GM21381 (cell line): Measurements from ENCODE around the gene SP140.
"Not testable (repeated sequence)": the region's sequence is repeated elsewhere in the genome, so short reads cannot be mapped to it uniquely, and the experiment has no call there.

Experiments
- ATAC-seq: cut with Tn5 transposase; IDR thresholded peaks from one replicate; pipeline ENCODE4 v1.9.1; 2021; ENCODE audit warnings: mild to moderate bottlenecking, moderate library complexity; ENCODE audit not compliant: unreplicated experiment

Gene SP140

GRCh38 chr2:230224458-230224857, 1.1 kb upstream of the SP140 start:
- ATAC-seq: no peak

- peak; percentile 71 for ATAC-seq
Observed at GRCh38 chr2:230226051-230226551, 565 bp downstream of the SP140 start.

DNA sequence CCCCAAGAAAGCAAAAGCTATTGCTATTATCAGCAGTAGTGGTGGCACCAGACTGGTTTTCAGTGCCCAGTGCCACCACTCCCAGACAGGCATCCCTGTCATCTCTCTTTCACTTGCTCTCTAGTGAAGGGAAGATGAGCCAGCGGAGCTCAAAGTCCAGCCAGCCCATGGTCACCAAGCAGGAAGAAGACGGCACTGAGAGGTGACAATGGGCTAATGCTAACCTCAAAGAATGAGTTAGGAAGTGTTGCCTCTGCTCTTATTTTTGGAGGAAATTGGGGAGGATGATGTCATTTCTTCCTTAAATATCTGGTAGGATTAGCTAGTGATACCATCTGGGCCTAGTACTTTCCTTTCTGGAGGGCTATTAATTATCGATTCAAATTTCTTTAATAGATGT, 1.7 kb downstream of the SP140 start:
- no peak for ATAC-seq

GRCh38 chr2:230230087-230230486, 4.6 kb downstream of the SP140 start:
- ATAC-seq: no peak

DNA sequence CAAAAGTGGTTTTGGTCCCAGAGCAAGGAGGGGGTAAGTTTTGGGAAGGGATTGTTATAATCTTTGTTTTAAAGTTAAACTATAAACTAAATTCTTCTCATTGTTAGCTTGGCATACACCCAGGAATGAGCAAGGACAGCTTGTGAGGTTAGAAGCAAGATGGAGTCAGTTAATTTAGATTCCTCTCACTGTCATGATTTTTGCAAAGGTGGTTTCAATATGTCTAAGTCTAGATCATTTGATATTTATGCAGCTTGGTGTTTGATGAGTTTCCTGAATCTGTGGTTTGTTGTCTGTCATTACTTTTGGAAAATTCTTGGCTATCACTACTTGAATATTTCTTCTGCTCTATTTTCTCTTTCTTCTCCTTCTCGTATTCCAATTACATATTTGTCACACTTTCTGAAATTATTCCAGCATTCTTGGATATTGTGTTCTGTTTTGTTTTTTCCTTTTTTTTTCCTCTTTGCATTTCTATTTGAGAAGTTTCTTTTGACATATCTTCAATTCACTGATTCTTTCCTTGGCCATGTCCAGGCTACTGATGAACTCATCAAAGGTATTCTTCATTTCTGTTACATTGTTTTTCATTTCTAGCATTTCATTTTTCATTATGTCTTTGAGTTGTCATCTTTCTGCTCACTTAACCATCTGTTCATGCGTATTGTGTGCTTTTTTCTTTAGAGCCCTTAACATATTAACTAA, 5.1 kb downstream of the SP140 start:
- ATAC-seq: no peak

GRCh38 chr2:230231251-230231650, 5.7 kb downstream of the SP140 start:
- no peak for ATAC-seq

GRCh38 chr2:230234122-230234722, 8.7 kb downstream of the SP140 start:
- peak; percentile 72 for ATAC-seq

- no peak for ATAC-seq
Observed at GRCh38 chr2:230234845-230235244, 9.3 kb downstream of the SP140 start.

- ATAC-seq: no peak
Observed at GRCh38 chr2:230244211-230244610, 18.7 kb downstream of the SP140 start.

DNA sequence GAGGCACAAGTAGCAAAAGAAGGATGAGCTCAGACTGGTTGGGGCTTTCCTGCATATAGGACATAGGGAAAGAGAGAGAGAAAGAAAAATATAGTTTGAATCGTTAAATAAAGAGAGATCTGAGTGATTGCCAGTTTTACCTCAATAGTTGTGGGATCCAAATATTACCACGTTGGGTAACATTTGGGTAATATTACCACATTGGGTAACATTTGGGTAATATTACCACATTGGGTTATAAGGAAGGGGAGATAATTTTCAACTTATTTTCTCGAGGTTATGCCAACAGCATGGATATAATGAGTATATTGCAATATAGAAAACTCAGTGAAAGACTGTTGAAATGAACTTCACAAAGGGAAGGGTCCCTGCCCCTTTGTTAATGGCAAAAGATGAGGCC, 20.7 kb downstream of the SP140 start:
- no peak for ATAC-seq

DNA sequence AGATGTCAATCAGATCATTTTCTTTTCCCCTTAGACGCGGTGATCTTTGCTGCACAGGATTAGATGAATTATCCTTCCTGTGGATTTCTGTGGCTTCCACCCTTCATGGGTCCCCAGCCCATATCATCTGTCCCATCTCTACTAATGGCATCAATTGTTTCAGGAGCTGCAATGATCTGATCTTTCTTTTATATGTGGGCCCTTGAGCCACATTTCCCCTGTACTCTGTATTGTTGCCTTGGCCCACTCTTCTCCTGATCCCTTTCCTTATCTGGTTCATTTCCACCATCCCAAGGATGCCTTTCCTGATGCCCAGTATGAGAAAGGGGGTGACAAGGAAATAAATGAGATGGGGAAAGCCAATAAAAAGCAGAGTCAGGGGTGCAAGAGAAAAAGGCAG, 24.7 kb downstream of the SP140 start:
- ATAC-seq: no peak

- ATAC-seq: no peak
Observed at GRCh38 chr2:230254152-230254881, 28.8 kb downstream of the SP140 start.

DNA sequence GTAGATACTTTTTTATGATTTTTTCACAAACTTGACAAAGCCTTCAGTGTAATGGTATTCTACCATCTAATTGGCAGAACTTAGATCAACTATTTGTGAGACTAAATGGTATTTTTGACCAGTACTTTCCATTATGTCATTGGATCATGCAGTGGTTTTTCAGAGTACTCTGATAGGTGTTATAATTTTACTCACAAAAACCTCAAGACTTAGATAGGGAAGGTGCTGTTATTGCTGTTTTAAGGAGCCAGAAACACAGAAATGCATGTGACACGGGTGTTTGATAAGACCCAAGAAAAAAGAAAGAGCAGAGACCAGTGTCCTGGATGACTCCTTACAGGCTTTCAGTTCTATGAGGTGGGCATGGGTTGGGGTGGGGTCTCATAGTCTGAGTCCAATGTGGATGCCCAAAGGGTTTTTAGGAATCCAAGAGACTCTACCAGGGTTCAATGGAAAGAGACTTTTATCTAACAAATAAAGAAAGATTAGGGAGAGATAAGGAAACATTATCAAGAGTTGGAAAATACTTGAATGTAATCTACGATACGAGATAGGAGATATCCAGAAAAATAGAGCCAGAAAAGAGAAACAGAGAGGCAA, 31.3 kb downstream of the SP140 start:
- no peak for ATAC-seq

GRCh38 chr2:230258483-230258882, 32.9 kb downstream of the SP140 start:
- ATAC-seq: no peak

DNA sequence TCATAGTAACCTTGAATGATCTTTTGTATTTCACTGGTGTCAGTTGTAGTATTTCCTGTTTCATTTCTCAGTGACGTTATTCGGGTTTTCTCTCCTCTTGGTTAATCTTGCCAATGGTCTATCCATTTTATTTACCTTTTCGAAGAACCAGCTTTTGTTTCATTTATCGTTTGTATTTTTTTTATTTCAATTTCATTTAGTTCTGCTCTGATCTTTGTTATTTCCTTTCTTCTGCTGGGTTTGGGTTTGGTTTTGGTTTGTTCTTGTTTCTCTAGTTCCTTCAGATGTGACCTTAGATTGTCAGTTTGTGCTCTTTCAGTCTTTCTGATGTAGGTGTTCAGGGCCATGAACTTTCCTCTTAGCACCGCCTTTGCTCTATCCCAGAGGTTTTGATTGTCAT, 36.7 kb downstream of the SP140 start:
- no peak for ATAC-seq

GRCh38 chr2:230264945-230265344, 39.4 kb downstream of the SP140 start:
- ATAC-seq: not testable (repeated sequence)

GRCh38 chr2:230266638-230267037, 41.1 kb downstream of the SP140 start:
- ATAC-seq: no peak

DNA sequence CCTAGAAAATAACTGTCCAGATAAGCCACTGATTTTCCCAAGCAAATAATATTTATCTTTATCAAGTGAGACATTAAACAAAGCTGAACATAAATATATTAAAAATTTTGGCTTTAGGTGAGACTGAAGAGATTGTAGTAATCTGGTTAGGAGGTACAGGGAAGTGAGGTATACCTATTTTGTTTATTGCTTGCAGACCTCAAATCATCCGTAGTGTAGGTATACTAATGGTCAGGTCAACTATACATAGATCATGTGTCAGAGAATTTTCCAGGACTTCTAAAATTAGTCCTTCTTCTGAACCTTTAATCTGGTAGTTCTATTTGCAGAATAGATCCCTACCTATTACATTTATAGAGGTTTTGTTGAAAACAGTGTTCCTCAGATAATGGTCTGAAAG, 41.5 kb downstream of the SP140 start:
- peak; percentile 16 for ATAC-seq

GRCh38 chr2:230267556-230267955, 42.0 kb downstream of the SP140 start:
- ATAC-seq: peak; percentile 54

GRCh38 chr2:230268606-230269243, 43.2 kb downstream of the SP140 start:
- peak; percentile 65 for ATAC-seq

DNA sequence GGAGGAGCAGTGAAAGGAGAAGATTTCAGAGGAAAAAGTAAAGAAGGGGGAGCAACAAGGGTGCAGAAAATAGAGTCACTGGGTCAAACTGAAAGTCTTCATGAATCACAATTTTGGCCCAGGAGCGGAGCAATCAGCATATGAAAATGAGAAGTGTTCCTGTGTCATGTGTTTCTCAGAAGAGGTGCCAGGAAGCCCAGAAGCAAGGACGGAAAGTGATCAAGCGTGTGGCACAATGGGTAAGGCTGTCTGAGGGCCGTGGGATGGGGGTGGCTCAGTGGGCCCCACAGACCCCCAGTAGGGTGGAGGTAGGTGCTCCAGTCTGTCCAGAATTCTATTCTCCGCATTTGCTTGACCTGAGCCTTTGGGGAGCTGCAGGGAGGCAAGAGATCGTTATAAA, 44.2 kb downstream of the SP140 start:
- peak; percentile 24 for ATAC-seq
